Lung (tissue), 12 donors: ENCODE results near the gene PNPLA2. TPM values are rescaled to one million over a fixed set of nuclear protein-coding genes. Genes with fewer than 3 reads are reported as not detected.

Experiments used
- ATAC-seq: fragments of 200-7000 bp; cut with Tn5 transposase; one replicate; pipeline ENCODE4 v1.9.1; 2020; ENCODE audit warnings: moderate number of reproducible peaks; ENCODE audit not compliant: insufficient read depth, low FRiP score
- DNase-seq, 3 donors: peaks; one replicate each; pipeline ENCODE4 v3.0.0-alpha.2; 2013 to 2017
- H3K27ac ChIP-seq, 2 donors: one replicate each; pipeline ENCODE4 v1.5.1; 2013; ENCODE audit warnings: mild to moderate bottlenecking in 2 of 2, moderate library complexity in 2 of 2, control low read depth in 1 of 2, inconsistent platforms in 1 of 2, low read depth in 1 of 2, low read length in 1 of 2
- H3K27me3 ChIP-seq, 3 donors: one replicate each; pipeline ENCODE4 v1.5.1; 2013; ENCODE audit warnings: low read length in 2 of 3; ENCODE audit not compliant: control insufficient read depth in 3 of 3, insufficient read depth in 3 of 3
- H3K36me3 ChIP-seq, 4 donors: one replicate each; pipeline ENCODE4 v1.5.1; 2013; ENCODE audit warnings: low read length in 4 of 4, mild to moderate bottlenecking in 1 of 4, moderate library complexity in 1 of 4; ENCODE audit not compliant: control insufficient read depth in 4 of 4, insufficient read depth in 4 of 4
- H3K4me1 ChIP-seq, 5 donors: one replicate each; pipeline ENCODE4 v1.5.1; 2013; ENCODE audit warnings: low read length in 5 of 5, mild to moderate bottlenecking in 2 of 5, moderate library complexity in 1 of 5; ENCODE audit not compliant: control insufficient read depth in 5 of 5, insufficient read depth in 5 of 5
- H3K4me3 ChIP-seq: one replicate; pipeline ENCODE4 v1.5.1; 2013; ENCODE audit warnings: mild to moderate bottlenecking, control low read depth, moderate library complexity
- H3K9ac ChIP-seq, 2 donors: one replicate each; pipeline ENCODE4 v1.5.1; 2013; ENCODE audit warnings: low read length in 2 of 2, control low read depth in 1 of 2; ENCODE audit not compliant: insufficient read depth in 1 of 2
- H3K9me3 ChIP-seq, 4 donors: one replicate each; pipeline ENCODE4 v1.5.1; 2013; ENCODE audit warnings: low read length in 3 of 4, mild to moderate bottlenecking in 1 of 4, moderate library complexity in 1 of 4; ENCODE audit not compliant: control insufficient read depth in 4 of 4, insufficient read depth in 3 of 4
- WGBS, 2 donors: extraction: QIAGEN DNeasy Blood & Tissue Kit; methylation state at CpG; one replicate each; pipeline ENCODE4 v1.1.7; 2013; 5-methylcytosine and 5-hydroxymethylcytosine counted together
- polyA plus RNA-seq, 2 donors: library from polyadenylated mRNA; stranded (reverse); fragments of 200-250 nt; gene quantifications; one replicate each; pipeline ENCODE4 v1.2.1, GENCODE V29; 2013
- total RNA-seq, 2 donors: library from RNA; depleted of rRNA in 1 of 2; stranded (reverse); fragments of >200 nt in 1 of 2; gene quantifications; one replicate each; pipeline ENCODE4 v1.2.1, GENCODE V29; 2014 to 2021
- TF ChIP-seq, protein P1 (sequence below): IDR thresholded peaks from 2 replicates; pipeline ENCODE4 v1.5.1; 2012; ENCODE audit warnings: mild to moderate bottlenecking; ENCODE audit errors: control extremely low read depth, extremely low read depth
- donor health status: control.
- donor health status: control.
- donor health status: Bipolar disorder and iron deficiency.
- donor health status: healthy.
- donor health status: DM: yes; HTN: yes; CAD: no.

Gene PNPLA2
- total and polyA plus RNA-seq, 4 donors, result 65.1 to 160 (median 84.2) TPM

DNA sequence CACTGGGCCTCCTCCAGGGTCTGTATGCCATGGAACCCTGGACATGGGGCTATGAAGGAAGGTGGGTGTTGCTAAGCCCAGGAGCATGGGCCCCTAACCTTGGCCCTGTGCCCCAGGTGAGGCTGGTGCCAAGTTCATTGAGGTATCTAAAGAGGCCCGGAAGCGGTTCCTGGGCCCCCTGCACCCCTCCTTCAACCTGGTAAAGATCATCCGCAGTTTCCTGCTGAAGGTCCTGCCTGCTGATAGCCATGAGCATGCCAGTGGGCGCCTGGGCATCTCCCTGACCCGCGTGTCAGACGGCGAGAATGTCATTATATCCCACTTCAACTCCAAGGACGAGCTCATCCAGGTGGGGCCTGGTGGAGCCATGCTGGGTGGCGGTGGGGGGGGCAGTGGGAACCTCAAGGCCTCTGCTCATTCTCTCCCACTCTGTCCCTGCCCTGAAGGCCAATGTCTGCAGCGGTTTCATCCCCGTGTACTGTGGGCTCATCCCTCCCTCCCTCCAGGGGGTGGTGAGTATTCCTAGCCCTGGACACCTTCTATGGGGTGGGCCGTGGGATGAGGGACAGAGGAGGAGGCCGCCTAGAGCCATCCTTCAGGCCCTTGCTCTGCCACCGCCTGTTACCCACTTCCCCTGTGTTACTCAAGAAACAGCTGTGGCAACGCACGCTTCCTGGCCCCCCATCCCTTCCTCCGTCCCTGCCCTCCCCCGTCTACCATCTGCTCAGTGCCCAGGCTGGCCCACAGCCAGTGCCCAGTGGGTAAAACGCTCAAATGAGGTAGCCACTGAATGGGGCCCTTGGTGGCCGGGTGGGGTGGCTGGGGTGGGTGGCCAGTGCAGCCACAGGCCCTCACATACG lies 3.0 kb downstream of the PNPLA2 start:
- WGBS, 2 donors, result 32 to 60% methylated on average over 22 of the region's 22 CpGs
- H3K4me3 ChIP-seq, result no peak overlapping the region
- H3K36me3 ChIP-seq, result peaks cover 0 to 33% (median 2%) of the 10 kb centered on the region in 4 donors
- H3K27ac ChIP-seq, result peak overlapping the region; percentile 51 to 94
- no peak overlapping the region for H3K9ac ChIP-seq
- H3K9me3 ChIP-seq, result peaks cover 0 to 3% (median 0%) of the 10 kb centered on the region in 4 donors
- DNase-seq (no peak), ATAC-seq (no peak)
- peaks cover 0 to 7% (median 0%) of the 10 kb centered on the region in 3 donors for H3K27me3 ChIP-seq
- peaks cover 4 to 31% (median 15%) of the 10 kb centered on the region in 5 donors for H3K4me1 ChIP-seq
- TF ChIP-seq, protein P1, sequence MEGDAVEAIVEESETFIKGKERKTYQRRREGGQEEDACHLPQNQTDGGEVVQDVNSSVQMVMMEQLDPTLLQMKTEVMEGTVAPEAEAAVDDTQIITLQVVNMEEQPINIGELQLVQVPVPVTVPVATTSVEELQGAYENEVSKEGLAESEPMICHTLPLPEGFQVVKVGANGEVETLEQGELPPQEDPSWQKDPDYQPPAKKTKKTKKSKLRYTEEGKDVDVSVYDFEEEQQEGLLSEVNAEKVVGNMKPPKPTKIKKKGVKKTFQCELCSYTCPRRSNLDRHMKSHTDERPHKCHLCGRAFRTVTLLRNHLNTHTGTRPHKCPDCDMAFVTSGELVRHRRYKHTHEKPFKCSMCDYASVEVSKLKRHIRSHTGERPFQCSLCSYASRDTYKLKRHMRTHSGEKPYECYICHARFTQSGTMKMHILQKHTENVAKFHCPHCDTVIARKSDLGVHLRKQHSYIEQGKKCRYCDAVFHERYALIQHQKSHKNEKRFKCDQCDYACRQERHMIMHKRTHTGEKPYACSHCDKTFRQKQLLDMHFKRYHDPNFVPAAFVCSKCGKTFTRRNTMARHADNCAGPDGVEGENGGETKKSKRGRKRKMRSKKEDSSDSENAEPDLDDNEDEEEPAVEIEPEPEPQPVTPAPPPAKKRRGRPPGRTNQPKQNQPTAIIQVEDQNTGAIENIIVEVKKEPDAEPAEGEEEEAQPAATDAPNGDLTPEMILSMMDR, result no peak

DNA sequence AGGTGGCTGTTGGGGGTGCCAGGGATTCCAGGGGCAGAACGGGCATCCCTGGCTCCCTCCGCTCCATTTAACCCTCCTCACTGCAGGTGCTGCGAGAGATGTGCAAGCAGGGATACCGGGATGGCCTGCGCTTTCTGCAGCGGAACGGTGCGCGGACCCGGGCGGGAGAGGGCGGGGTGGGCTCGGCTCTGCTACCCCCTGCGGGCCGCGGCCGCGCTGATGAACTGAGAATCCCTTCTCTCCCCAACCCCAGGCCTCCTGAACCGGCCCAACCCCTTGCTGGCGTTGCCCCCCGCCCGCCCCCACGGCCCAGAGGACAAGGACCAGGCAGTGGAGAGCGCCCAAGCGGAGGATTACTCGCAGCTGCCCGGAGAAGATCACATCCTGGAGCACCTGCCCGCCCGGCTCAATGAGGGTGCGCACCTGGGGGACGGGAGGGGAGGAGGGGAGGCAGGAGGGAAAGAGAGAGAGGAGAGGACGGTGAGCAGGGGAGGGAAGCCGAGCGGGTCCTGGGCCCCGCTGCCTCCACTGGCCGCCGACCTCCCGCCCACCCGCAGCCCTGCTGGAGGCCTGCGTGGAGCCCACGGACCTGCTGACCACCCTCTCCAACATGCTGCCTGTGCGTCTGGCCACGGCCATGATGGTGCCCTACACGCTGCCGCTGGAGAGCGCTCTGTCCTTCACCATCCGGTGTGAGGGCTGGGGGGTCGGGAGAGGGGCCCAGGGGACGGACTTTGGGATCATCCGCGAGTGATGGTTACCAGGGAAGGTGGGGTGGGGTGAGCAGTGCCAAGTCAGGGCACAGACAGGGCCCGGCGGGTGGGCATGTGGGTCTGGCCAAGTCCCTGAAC lies 5.0 kb downstream of the PNPLA2 start:
- Histone ChIP-seq H3K27ac (no peak overlapping the region), H3K4me1 (peaks cover 4 to 46% (median 18%) of the 10 kb centered on the region in 5 donors)
- 92 to 93% methylated on average over 49 to 53 of the region's 53 CpGs for WGBS, 2 donors

DNA sequence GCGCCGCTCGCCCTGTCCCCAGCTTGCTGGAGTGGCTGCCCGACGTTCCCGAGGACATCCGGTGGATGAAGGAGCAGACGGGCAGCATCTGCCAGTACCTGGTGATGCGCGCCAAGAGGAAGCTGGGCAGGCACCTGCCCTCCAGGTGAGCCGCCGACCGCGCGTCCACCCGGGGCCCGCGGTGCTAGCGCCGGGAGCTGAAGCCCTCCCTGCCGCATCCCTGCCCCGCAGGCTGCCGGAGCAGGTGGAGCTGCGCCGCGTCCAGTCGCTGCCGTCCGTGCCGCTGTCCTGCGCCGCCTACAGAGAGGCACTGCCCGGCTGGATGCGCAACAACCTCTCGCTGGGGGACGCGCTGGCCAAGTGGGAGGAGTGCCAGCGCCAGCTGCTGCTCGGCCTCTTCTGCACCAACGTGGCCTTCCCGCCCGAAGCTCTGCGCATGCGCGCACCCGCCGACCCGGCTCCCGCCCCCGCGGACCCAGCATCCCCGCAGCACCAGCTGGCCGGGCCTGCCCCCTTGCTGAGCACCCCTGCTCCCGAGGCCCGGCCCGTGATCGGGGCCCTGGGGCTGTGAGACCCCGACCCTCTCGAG lies 5.7 kb downstream of the PNPLA2 start:
- no peak overlapping the region for H3K9ac ChIP-seq
- WGBS, 2 donors, result 85 to 93% methylated on average over 59 of the region's 59 CpGs
- H3K36me3 ChIP-seq, result peaks cover 0 to 33% (median 2%) of the 10 kb centered on the region in 4 donors
- TF ChIP-seq, protein P1, result no peak
- peak overlapping the region in 1 of 2 donors; percentile 15 for H3K27ac ChIP-seq
- no peak for ATAC-seq
- H3K4me3 ChIP-seq, result no peak overlapping the region
- H3K9me3 ChIP-seq, result peaks cover 0 to 3% (median 0%) of the 10 kb centered on the region in 4 donors
- peaks cover 0 to 11% (median 7%) of the 10 kb centered on the region in 3 donors for H3K27me3 ChIP-seq
- peaks cover 4 to 48% (median 23%) of the 10 kb centered on the region in 5 donors for H3K4me1 ChIP-seq
- peak in 2 of 3 donors; percentile 38 to 65 for DNase-seq

More for the DNA sequence above, 5.0 kb downstream of the PNPLA2 start:
- no peak for DNase-seq
- Histone ChIP-seq H3K9ac (no peak overlapping the region), H3K4me3 (no peak overlapping the region), H3K27me3 (peaks cover 0 to 7% (median 4%) of the 10 kb centered on the region in 3 donors), H3K36me3 (peaks cover 0 to 33% (median 2%) of the 10 kb centered on the region in 4 donors), H3K9me3 (peaks cover 0 to 3% (median 0%) of the 10 kb centered on the region in 4 donors)
- ATAC-seq, result no peak
- TF ChIP-seq, protein P1, result no peak
